Measurements from ENCODE around the gene NR2C2AP.

The NR2C2AP gene

GRCh38 chr19:19205416-19206410, 2.5 kb upstream of the NR2C2AP start:
- no peaks in the 10 kb centered on the region for H3K9me3 ChIP-seq (ENCODE audit: insufficient read depth, low read length)
- no peaks in the 10 kb centered on the region for H4K20me1 ChIP-seq (ENCODE audit: low read depth, low read length)
- H3K9me2 ChIP-seq (replicated peaks; ENCODE audit: insufficient read depth, low read length), result no peaks in the 10 kb centered on the region
- no peak overlapping the region for H2AFZ ChIP-seq (ENCODE audit: low read depth, low read length, severe bottlenecking)
- no peak overlapping the region for H3K4me3 ChIP-seq (ENCODE audit: insufficient read depth, low read length, poor library complexity, severe bottlenecking)
- H3K36me3 ChIP-seq (ENCODE audit: low read length), result no peaks in the 10 kb centered on the region
- H3F3A ChIP-seq (ENCODE audit: insufficient read depth), result no peaks in the 10 kb centered on the region
- no peaks in the 10 kb centered on the region for H3K27me3 ChIP-seq (ENCODE audit: low read length)
- TF ChIP-seq EZH2phosphoT487 (conservative IDR thresholded peaks at IDR 0.05; ENCODE audit: low read length) (no peak), CTCF (IDR thresholded peaks at IDR 0.05; ENCODE audit: insufficient read depth, low read length, poor library complexity, severe bottlenecking) (no peak)
- peaks cover 12% of the 10 kb centered on the region for H3K79me2 ChIP-seq (ENCODE audit: insufficient read depth, low read length)
- H3K27ac ChIP-seq (ENCODE audit: low read depth, low read length), result no peak overlapping the region
- H3K4me2 ChIP-seq (ENCODE audit: low read depth, low read length, poor library complexity, severe bottlenecking), result no peak overlapping the region
- H3K9ac ChIP-seq (ENCODE audit: low read length), result no peak overlapping the region

- Histone ChIP-seq H3K4me2 (ENCODE audit: low read depth, low read length, poor library complexity, severe bottlenecking) (no peak overlapping the region), H3K9me2 (replicated peaks; ENCODE audit: insufficient read depth, low read length) (no peaks in the 10 kb centered on the region), H3K27me3 (ENCODE audit: low read length) (no peaks in the 10 kb centered on the region), H3K36me3 (ENCODE audit: low read length) (no peaks in the 10 kb centered on the region), H4K20me1 (ENCODE audit: low read depth, low read length) (no peaks in the 10 kb centered on the region), H3K4me3 (ENCODE audit: insufficient read depth, low read length, poor library complexity, severe bottlenecking) (no peak overlapping the region), H3K27ac (ENCODE audit: low read depth, low read length) (no peak overlapping the region), H3K9ac (ENCODE audit: low read length) (no peak overlapping the region), H3K9me3 (ENCODE audit: insufficient read depth, low read length) (no peaks in the 10 kb centered on the region), H3F3A (ENCODE audit: insufficient read depth) (no peaks in the 10 kb centered on the region), H2AFZ (ENCODE audit: low read depth, low read length, severe bottlenecking) (no peak overlapping the region), H3K79me2 (ENCODE audit: insufficient read depth, low read length) (peaks cover 12% of the 10 kb centered on the region)
- TF ChIP-seq EZH2phosphoT487 (conservative IDR thresholded peaks at IDR 0.05; ENCODE audit: low read length) (no peak), CTCF (IDR thresholded peaks at IDR 0.05; ENCODE audit: insufficient read depth, low read length, poor library complexity, severe bottlenecking) (no peak)
These were observed 967 bp upstream of the NR2C2AP start for GRCh38 chr19:19204181-19204580.

GRCh38 chr19:19202707-19203011, 555 bp downstream of the NR2C2AP start:
- Histone ChIP-seq H3K79me2 (ENCODE audit: insufficient read depth, low read length) (peaks cover 12% of the 10 kb centered on the region), H3K27me3 (ENCODE audit: low read length) (no peaks in the 10 kb centered on the region), H3K4me3 (ENCODE audit: insufficient read depth, low read length, poor library complexity, severe bottlenecking) (peak overlapping the region; percentile 83), H3K4me2 (ENCODE audit: low read depth, low read length, poor library complexity, severe bottlenecking) (peak overlapping the region; percentile 80), H4K20me1 (ENCODE audit: low read depth, low read length) (no peaks in the 10 kb centered on the region), H3K36me3 (ENCODE audit: low read length) (no peaks in the 10 kb centered on the region), H3K9me2 (replicated peaks; ENCODE audit: insufficient read depth, low read length) (no peaks in the 10 kb centered on the region), H3K27ac (ENCODE audit: low read depth, low read length) (peak overlapping the region; percentile 46), H3K9me3 (ENCODE audit: insufficient read depth, low read length) (no peaks in the 10 kb centered on the region), H3F3A (ENCODE audit: insufficient read depth) (no peaks in the 10 kb centered on the region), H3K9ac (ENCODE audit: low read length) (peak overlapping the region; percentile 74), H2AFZ (ENCODE audit: low read depth, low read length, severe bottlenecking) (no peak overlapping the region)
- TF ChIP-seq CTCF (IDR thresholded peaks at IDR 0.05; ENCODE audit: insufficient read depth, low read length, poor library complexity, severe bottlenecking), result no peak
- no peak for TF ChIP-seq EZH2phosphoT487 (conservative IDR thresholded peaks at IDR 0.05; ENCODE audit: low read length)

Data from SU-DHL-6 (cell line).